Loucy (cell line): ENCODE measurements around the gene ACADVL.

Source experiments
- EZH2phosphoT487 ChIP-seq: fragments of 200-600 bp; IDR thresholded peaks from 2 replicates; pipeline ENCODE4 v1.6.1; 2018; ENCODE audit warnings: antibody characterized with exemption, mild to moderate bottlenecking, moderate library complexity, borderline replicate concordance
- TF ChIP-seq, protein P1 (sequence below): fragments of 200-600 bp; sonication (generic); conservative IDR thresholded peaks from 2 replicates; pipeline ENCODE4 v1.5.1; 2014; ENCODE audit warnings: mild to moderate bottlenecking, antibody characterized with exemption, low read length

DNA sequence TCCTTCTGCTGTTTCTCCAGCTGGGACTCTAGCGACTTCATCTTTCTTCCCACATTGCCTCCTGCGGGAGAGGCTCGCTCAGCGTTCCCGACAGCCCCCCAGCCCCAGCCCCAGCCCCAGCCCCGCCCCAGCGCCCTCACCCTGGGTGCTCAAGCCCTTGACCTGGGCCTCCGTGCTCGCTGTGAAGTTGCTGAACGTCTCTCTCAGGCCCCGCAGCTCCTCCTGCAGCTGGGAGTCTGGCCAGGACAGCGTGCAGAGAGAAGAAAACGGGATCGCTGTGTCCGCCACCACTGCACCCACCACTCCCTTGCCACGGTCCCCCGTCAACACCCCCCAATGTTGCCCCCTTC lies 42.9 kb upstream of the ACADVL start:
- TF ChIP-seq, protein P1, sequence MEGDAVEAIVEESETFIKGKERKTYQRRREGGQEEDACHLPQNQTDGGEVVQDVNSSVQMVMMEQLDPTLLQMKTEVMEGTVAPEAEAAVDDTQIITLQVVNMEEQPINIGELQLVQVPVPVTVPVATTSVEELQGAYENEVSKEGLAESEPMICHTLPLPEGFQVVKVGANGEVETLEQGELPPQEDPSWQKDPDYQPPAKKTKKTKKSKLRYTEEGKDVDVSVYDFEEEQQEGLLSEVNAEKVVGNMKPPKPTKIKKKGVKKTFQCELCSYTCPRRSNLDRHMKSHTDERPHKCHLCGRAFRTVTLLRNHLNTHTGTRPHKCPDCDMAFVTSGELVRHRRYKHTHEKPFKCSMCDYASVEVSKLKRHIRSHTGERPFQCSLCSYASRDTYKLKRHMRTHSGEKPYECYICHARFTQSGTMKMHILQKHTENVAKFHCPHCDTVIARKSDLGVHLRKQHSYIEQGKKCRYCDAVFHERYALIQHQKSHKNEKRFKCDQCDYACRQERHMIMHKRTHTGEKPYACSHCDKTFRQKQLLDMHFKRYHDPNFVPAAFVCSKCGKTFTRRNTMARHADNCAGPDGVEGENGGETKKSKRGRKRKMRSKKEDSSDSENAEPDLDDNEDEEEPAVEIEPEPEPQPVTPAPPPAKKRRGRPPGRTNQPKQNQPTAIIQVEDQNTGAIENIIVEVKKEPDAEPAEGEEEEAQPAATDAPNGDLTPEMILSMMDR, result no peak
- no peak for TF ChIP-seq EZH2phosphoT487
